Breast epithelium (tissue), 3 donors: ENCODE data around the gene KLF15.

Source experiments
- CTCF ChIP-seq, 3 donors: fragments of 450-650 bp; IDR thresholded peaks; one replicate each; pipeline ENCODE4 v1.5.1; 2016 to 2017; ENCODE audit warnings: antibody characterized with exemption in 3 of 3, mild to moderate bottlenecking in 3 of 3, moderate library complexity in 3 of 3
- POLR2A ChIP-seq: fragments of 450-650 bp; IDR thresholded peaks from one replicate; pipeline ENCODE4 v1.6.1; 2016; ENCODE audit warnings: antibody characterized with exemption, mild to moderate bottlenecking, moderate library complexity
- POLR2AphosphoS5 ChIP-seq, 3 donors: sonication (generic); formaldehyde crosslinking; IDR thresholded peaks; one replicate each; pipeline ENCODE4 v1.6.1; 2017; ENCODE audit warnings: antibody characterized with exemption in 3 of 3

- TF ChIP-seq POLR2AphosphoS5 (IDR thresholded peaks at IDR 0.05) (no peak), CTCF (IDR thresholded peaks at IDR 0.05) (no peak), POLR2A (no peak)
These were observed 38.8 kb upstream of the KLF15 start for GRCh38 chr3:126395846-126396513.
